Neural progenitor cell (in vitro differentiated cells): ENCODE results near the gene OMG. TPM values are rescaled to one million over a fixed set of nuclear protein-coding genes. Genes with fewer than 3 reads are reported as not detected.

ENCODE experiments used
- DNase-seq: peaks from one replicate; pipeline ENCODE4 v3.0.0-alpha.2; 2016; ENCODE audit warnings: low spot score
- H2AFZ ChIP-seq: fragments of 200-600 bp; sonication (generic); replicated peaks from 2 replicates; pipeline ENCODE4 v1.6.1; 2016; ENCODE audit warnings: antibody characterized with exemption
- H3F3A ChIP-seq: fragments of 200-600 bp; sonication (generic); 2 replicates; pipeline ENCODE4 v1.6.1; 2016; ENCODE audit warnings: antibody characterized with exemption, low read depth
- H3K27ac ChIP-seq: fragments of 200-600 bp; sonication (generic); 2 replicates; pipeline ENCODE4 v1.5.1; 2016; ENCODE audit warnings: mild to moderate bottlenecking
- H3K27me3 ChIP-seq: fragments of 200-600 bp; sonication (generic); 2 replicates; pipeline ENCODE4 v1.6.1; 2016; ENCODE audit warnings: mild to moderate bottlenecking, moderate library complexity
- H3K36me3 ChIP-seq: fragments of 200-600 bp; sonication (generic); 2 replicates; pipeline ENCODE4 v1.5.1; 2016
- H3K4me1 ChIP-seq: fragments of 200-600 bp; sonication (generic); 2 replicates; pipeline ENCODE4 v1.6.1; 2016; ENCODE audit warnings: mixed run types
- H3K4me2 ChIP-seq: fragments of 200-600 bp; sonication (generic); 2 replicates; pipeline ENCODE4 v1.6.1; 2016
- H3K4me3 ChIP-seq: fragments of 200-600 bp; sonication (generic); 2 replicates; pipeline ENCODE4 v1.5.1; 2016
- H3K79me2 ChIP-seq: fragments of 200-600 bp; sonication (generic); 2 replicates; pipeline ENCODE4 v1.6.1; 2016; ENCODE audit warnings: low read depth
- H3K9ac ChIP-seq: fragments of 200-600 bp; sonication (generic); 2 replicates; pipeline ENCODE4 v1.6.1; 2016
- H3K9me3 ChIP-seq: fragments of 200-600 bp; sonication (generic); 2 replicates; pipeline ENCODE4 v1.5.1; 2016; ENCODE audit warnings: low read depth
- H4K20me1 ChIP-seq: fragments of 200-600 bp; sonication (generic); 2 replicates; pipeline ENCODE4 v1.6.1; 2016; ENCODE audit warnings: low read depth
- H3K27ac Mint-ChIP-seq: 3 replicates; pipeline ENCODE4 v1.8.0; 2021; ENCODE audit warnings: mixed read lengths
- H3K27me3 Mint-ChIP-seq: 2 replicates; pipeline ENCODE4 v1.8.0; 2022; ENCODE audit warnings: low read depth, mild to moderate bottlenecking, inconsistent platforms, moderate library complexity, mixed read lengths; ENCODE audit not compliant: insufficient read depth
- H3K36me3 Mint-ChIP-seq: 3 replicates; pipeline ENCODE4 v1.8.0; 2021; ENCODE audit warnings: mixed read lengths
- H3K4me1 Mint-ChIP-seq: 3 replicates; pipeline ENCODE4 v1.8.0; 2021; ENCODE audit warnings: mixed read lengths
- H3K4me3 Mint-ChIP-seq: 3 replicates; pipeline ENCODE4 v1.8.0; 2021; ENCODE audit warnings: mild to moderate bottlenecking, moderate library complexity, mixed read lengths
- H3K9me3 Mint-ChIP-seq: 3 replicates; pipeline ENCODE4 v1.8.0; 2020; ENCODE audit warnings: mixed read lengths
- EZH2 ChIP-seq: fragments of 200-600 bp; sonication (generic); IDR thresholded peaks from 2 replicates; pipeline ENCODE4 v1.6.1; 2017; ENCODE audit warnings: antibody characterized with exemption, mild to moderate bottlenecking, moderate library complexity
- EZH2phosphoT487 ChIP-seq: fragments of 200-600 bp; sonication (generic); IDR thresholded peaks from 2 replicates; pipeline ENCODE4 v1.6.1; 2017; ENCODE audit warnings: antibody characterized with exemption
- total RNA-seq: library from RNA; depleted of rRNA; stranded (reverse); fragments of >200 nt; gene quantifications from 2 replicates; pipeline ENCODE4 v1.2.3, GENCODE V29; 2015; ENCODE audit warnings: low replicate concordance
- TF ChIP-seq, protein P1 (sequence below): fragments of 200-600 bp; sonication (generic); IDR thresholded peaks from 2 replicates; pipeline ENCODE4 v1.5.1; 2017; ENCODE audit warnings: antibody characterized with exemption, mild to moderate bottlenecking

OMG gene
- total RNA-seq, 1 donor from 2014 or later = not detected

- H2AFZ ChIP-seq = no peak overlapping the region
- no peaks in the 10 kb centered on the region for H3K9me3 Mint-ChIP-seq
- peaks cover 3% of the 10 kb centered on the region for H3K4me1 Mint-ChIP-seq
- H3K27me3 ChIP-seq = no peaks in the 10 kb centered on the region
- H3F3A ChIP-seq = no peaks in the 10 kb centered on the region
- DNase-seq = no peak
- H3K27me3 Mint-ChIP-seq = no peaks in the 10 kb centered on the region
- peaks cover 17% of the 10 kb centered on the region for H3K4me1 ChIP-seq
- H3K9me3 ChIP-seq = no peaks in the 10 kb centered on the region
- H3K27ac ChIP-seq = no peak overlapping the region
- H4K20me1 ChIP-seq = no peaks in the 10 kb centered on the region
- TF ChIP-seq, protein P1, sequence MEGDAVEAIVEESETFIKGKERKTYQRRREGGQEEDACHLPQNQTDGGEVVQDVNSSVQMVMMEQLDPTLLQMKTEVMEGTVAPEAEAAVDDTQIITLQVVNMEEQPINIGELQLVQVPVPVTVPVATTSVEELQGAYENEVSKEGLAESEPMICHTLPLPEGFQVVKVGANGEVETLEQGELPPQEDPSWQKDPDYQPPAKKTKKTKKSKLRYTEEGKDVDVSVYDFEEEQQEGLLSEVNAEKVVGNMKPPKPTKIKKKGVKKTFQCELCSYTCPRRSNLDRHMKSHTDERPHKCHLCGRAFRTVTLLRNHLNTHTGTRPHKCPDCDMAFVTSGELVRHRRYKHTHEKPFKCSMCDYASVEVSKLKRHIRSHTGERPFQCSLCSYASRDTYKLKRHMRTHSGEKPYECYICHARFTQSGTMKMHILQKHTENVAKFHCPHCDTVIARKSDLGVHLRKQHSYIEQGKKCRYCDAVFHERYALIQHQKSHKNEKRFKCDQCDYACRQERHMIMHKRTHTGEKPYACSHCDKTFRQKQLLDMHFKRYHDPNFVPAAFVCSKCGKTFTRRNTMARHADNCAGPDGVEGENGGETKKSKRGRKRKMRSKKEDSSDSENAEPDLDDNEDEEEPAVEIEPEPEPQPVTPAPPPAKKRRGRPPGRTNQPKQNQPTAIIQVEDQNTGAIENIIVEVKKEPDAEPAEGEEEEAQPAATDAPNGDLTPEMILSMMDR = no peak
- TF ChIP-seq EZH2 = no peak
- no peak for TF ChIP-seq EZH2phosphoT487
- H3K4me3 ChIP-seq = no peak overlapping the region
- no peak overlapping the region for H3K4me3 Mint-ChIP-seq
- no peak overlapping the region for H3K9ac ChIP-seq
- H3K79me2 ChIP-seq = no peaks in the 10 kb centered on the region
- no peak overlapping the region for H3K27ac Mint-ChIP-seq
- H3K4me2 ChIP-seq = no peak overlapping the region
- H3K36me3 ChIP-seq = no peaks in the 10 kb centered on the region
- H3K36me3 Mint-ChIP-seq = peaks cover 5% of the 10 kb centered on the region
These were observed 1.6 kb downstream of the OMG start for GRCh38 chr17:31295489-31295871.

GRCh38 chr17:31294820-31295488 is 2.1 kb downstream of the OMG start:
- peaks cover 3% of the 10 kb centered on the region for H3K4me1 Mint-ChIP-seq
- peaks cover 5% of the 10 kb centered on the region for H3K36me3 Mint-ChIP-seq
- Histone ChIP-seq H3K79me2 (no peaks in the 10 kb centered on the region), H3K9me3 (no peaks in the 10 kb centered on the region), H3K9ac (no peak overlapping the region), H3K27ac (no peak overlapping the region), H2AFZ (no peak overlapping the region), H4K20me1 (no peaks in the 10 kb centered on the region), H3K4me2 (no peak overlapping the region), H3K36me3 (no peaks in the 10 kb centered on the region), H3F3A (no peaks in the 10 kb centered on the region), H3K27me3 (no peaks in the 10 kb centered on the region), H3K4me1 (peaks cover 17% of the 10 kb centered on the region), H3K4me3 (no peak overlapping the region)
- no peak for DNase-seq
- no peaks in the 10 kb centered on the region for H3K27me3 Mint-ChIP-seq
- TF ChIP-seq EZH2 = no peak
- TF ChIP-seq EZH2phosphoT487 = no peak
- TF ChIP-seq, protein P1 = no peak
- no peak overlapping the region for H3K4me3 Mint-ChIP-seq
- no peaks in the 10 kb centered on the region for H3K9me3 Mint-ChIP-seq
- H3K27ac Mint-ChIP-seq = no peak overlapping the region

- TF ChIP-seq, protein P1 = no peak
- H3K4me1 Mint-ChIP-seq = peaks cover 3% of the 10 kb centered on the region
- no peaks in the 10 kb centered on the region for H4K20me1 ChIP-seq
These were observed 2.8 kb downstream of the OMG start for GRCh38 chr17:31294231-31294630.

More at GRCh38 chr17:31294231-31294630, 2.8 kb downstream of the OMG start:
- Histone ChIP-seq H3F3A (no peaks in the 10 kb centered on the region), H3K27me3 (no peaks in the 10 kb centered on the region), H3K36me3 (no peaks in the 10 kb centered on the region), H3K9me3 (no peaks in the 10 kb centered on the region), H3K4me2 (no peak overlapping the region), H2AFZ (no peak overlapping the region), H3K27ac (peak overlapping the region; percentile 29), H3K9ac (no peak overlapping the region), H3K4me3 (no peak overlapping the region), H3K4me1 (peaks cover 17% of the 10 kb centered on the region), H3K79me2 (no peaks in the 10 kb centered on the region)
- H3K36me3 Mint-ChIP-seq = peaks cover 5% of the 10 kb centered on the region
- H3K4me3 Mint-ChIP-seq = no peak overlapping the region
- no peak for DNase-seq
- H3K27me3 Mint-ChIP-seq = no peaks in the 10 kb centered on the region
- H3K9me3 Mint-ChIP-seq = no peaks in the 10 kb centered on the region
- H3K27ac Mint-ChIP-seq = no peak overlapping the region
